ENCODE data around the gene TLE6. TPM values are rescaled to one million over a fixed set of nuclear protein-coding genes. Genes with fewer than 3 reads are reported as not detected.

TLE6 gene
- total and polyA plus RNA-seq, 8 donors: 0.97 to 8.5 (median 1.3) TPM

DNA sequence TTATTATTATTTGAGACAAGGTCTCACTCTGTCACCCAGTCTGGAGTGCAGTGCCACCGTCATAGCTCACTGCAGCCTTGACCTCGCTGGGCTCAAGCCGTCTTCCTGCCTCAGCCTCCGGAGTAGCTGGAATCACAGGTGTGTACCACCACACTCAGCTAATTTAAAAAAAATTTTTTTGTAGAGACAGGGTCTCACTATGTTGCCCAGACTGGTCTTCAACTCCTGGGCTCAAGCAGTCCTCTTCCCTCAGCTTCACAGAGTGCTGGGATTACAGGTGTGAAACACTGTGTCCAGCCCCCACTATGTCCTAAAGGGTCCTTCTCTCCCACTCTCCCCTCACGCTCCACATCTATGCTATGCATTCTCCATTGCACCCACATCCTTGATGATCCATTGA is 60.9 kb downstream of the TLE6 start:
- no peaks in the 10 kb centered on the region for H3K27me3 ChIP-seq
- TF ChIP-seq, protein P1, sequence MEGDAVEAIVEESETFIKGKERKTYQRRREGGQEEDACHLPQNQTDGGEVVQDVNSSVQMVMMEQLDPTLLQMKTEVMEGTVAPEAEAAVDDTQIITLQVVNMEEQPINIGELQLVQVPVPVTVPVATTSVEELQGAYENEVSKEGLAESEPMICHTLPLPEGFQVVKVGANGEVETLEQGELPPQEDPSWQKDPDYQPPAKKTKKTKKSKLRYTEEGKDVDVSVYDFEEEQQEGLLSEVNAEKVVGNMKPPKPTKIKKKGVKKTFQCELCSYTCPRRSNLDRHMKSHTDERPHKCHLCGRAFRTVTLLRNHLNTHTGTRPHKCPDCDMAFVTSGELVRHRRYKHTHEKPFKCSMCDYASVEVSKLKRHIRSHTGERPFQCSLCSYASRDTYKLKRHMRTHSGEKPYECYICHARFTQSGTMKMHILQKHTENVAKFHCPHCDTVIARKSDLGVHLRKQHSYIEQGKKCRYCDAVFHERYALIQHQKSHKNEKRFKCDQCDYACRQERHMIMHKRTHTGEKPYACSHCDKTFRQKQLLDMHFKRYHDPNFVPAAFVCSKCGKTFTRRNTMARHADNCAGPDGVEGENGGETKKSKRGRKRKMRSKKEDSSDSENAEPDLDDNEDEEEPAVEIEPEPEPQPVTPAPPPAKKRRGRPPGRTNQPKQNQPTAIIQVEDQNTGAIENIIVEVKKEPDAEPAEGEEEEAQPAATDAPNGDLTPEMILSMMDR (IDR thresholded peaks at IDR 0.05): no peak
- WGBS, 2 donors: 65 to 71% methylated on average over 5 of the region's 5 CpGs
- intact Hi-C loops (cut with DNase I): no loop called here
- DNase-seq: no peak
- no peak for FAIRE-seq
- no peak overlapping the region for H3K4me3 ChIP-seq
- no peaks in the 10 kb centered on the region for H3K9me3 ChIP-seq
- no peak overlapping the region for H3K27ac ChIP-seq
- H3K4me1 ChIP-seq: peaks cover 0 to 8% (median 0%) of the 10 kb centered on the region in 3 donors
- ATAC-seq: no peak
- no peaks in the 10 kb centered on the region for H3K36me3 ChIP-seq

DNA sequence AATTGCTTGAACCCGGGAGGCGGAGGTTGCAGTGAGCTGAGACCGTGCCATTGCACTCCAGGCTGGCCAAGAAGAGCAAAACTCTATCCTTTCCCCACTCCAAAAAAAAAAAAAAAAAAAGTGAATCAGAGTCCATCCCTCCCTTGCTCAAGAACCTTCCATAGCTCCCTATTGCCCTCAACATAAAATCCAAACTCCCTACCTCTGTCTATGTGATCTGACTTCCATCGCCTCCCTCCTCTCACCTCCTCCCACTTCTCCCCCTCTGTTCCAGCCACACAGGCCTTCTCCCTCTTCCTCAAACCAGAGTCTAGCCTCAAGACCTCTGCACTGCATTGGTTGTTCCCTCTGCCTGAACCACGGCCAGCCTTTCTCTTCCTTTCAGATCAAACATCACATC is 61.8 kb downstream of the TLE6 start:
- intact Hi-C loops (cut with DNase I): no loop called here

DNA sequence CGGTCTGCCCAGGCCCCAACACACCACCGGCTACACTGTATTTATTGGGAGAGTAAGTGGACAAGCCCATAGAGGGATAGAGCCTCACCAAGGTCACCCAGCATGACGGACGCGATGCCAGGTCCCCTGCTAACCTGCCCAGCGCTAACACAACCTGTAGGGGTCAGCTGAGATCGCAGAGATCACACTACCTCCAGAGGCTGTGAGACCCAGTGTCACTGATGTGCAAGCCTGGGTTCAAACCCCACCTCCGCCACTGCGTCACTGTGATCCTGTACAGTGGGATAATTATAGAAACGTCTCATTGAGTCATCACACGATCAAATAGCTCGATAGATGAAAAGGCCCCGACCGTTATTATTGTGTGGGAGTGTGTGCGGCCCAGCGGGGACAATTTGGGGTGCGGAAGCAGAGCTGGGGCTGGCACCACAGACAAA is 62.3 kb downstream of the TLE6 start:
- no peak overlapping the region for H3K27ac ChIP-seq
- H3K27me3 ChIP-seq: no peaks in the 10 kb centered on the region
- no peaks in the 10 kb centered on the region for H3K36me3 ChIP-seq
- WGBS, 2 donors: 44 to 48% methylated on average over 17 of the region's 17 CpGs
- no peak for ATAC-seq
- no peak for FAIRE-seq
- DNase-seq: peak in 4 of 6 donors; percentile 48 to 75 (median 60)
- no peak overlapping the region for H3K4me3 ChIP-seq
- H3K4me1 ChIP-seq: peaks cover 0 to 6% (median 0%) of the 10 kb centered on the region in 3 donors
- TF ChIP-seq, protein P1 (IDR thresholded peaks at IDR 0.05): peak in 1 of 4 donors; percentile 14
- no peaks in the 10 kb centered on the region for H3K9me3 ChIP-seq
- intact Hi-C loops (cut with DNase I): no loop called here

More for the DNA sequence above, 61.8 kb downstream of the TLE6 start:
- WGBS, 2 donors: 75 to 83% methylated on average over 5 of the region's 5 CpGs
- Histone ChIP-seq H3K36me3 (no peaks in the 10 kb centered on the region), H3K4me1 (peaks cover 0 to 8% (median 0%) of the 10 kb centered on the region in 3 donors), H3K4me3 (no peak overlapping the region), H3K27ac (no peak overlapping the region), H3K9me3 (no peaks in the 10 kb centered on the region), H3K27me3 (no peaks in the 10 kb centered on the region)
- TF ChIP-seq, protein P1 (IDR thresholded peaks at IDR 0.05): no peak
- FAIRE-seq (no peak), ATAC-seq (no peak), DNase-seq (no peak)

DNA sequence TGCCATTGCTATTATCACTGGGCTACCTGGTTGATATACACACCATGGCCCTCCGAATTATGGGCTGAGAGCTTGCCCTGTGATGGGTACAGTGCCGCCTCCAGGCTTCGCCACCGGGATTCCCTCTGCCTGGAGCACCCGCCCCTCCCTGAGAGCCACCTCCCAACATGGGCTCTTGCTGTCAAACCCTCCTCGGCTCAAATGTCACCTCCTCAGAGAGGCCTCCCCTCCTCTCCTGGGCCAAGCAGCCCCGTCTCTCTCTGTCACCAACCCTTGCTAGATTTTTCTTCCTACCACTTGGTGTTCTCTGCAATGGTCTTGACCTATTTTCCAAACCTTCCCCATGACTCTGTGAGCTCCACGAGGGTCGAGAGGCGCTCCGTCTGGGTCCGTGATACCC is 64.0 kb downstream of the TLE6 start:
- TF ChIP-seq, protein P1 (IDR thresholded peaks at IDR 0.05): no peak
- ATAC-seq (no peak), FAIRE-seq (no peak), DNase-seq (no peak)
- Histone ChIP-seq H3K4me1 (peaks cover 0 to 4% (median 0%) of the 10 kb centered on the region in 3 donors), H3K4me3 (no peak overlapping the region), H3K27ac (no peak overlapping the region), H3K36me3 (no peaks in the 10 kb centered on the region), H3K27me3 (no peaks in the 10 kb centered on the region), H3K9me3 (no peaks in the 10 kb centered on the region)
- intact Hi-C loops (cut with DNase I): no loop called here
- WGBS, 2 donors: 74 to 88% methylated on average over 12 of the region's 12 CpGs

DNA sequence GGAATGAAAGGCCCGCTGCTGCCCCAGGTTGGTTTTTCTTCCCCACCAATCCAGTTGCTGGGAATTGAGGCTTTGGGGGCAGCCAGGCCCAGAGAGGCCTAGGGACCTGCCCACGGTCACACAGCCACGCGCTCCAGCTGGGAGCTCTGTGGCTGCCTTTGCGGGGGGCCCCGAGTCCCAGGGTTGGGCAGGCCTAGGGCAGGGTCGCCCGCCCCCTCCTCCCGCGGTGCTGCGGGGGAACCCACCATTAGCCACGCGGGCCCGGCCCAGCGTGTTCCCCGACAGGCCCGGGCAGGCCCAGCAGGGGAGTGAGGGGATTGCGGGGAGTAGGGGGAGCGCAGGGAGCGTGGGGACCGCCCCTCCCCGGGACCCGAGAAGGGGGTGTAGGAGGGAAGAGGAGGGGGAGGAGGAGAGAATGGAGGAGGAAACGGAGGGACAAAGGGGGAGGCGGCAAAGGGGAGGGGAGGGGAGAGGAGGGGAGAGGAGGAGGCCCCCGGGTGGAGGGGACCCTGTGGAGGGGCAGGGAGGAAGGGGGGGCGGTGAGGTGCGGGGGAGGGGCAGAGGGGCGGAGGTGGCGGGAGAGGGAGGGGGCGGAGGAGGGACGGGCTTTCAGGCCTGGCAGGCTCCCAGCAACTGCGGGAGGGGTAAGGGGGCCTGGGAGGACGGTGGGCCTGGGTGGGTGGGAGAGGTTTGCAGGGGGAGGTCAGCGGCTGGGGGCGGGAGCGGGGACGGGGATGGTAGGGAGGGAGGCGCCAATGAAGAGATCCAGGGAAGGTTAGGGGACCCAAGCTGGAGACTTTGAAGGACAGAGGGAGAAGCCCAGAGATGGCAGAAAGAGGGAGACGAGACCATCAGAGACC is 64.6 kb downstream of the TLE6 start:
- no peaks in the 10 kb centered on the region for H3K4me1 ChIP-seq
- intact Hi-C loops (cut with DNase I): no loop called here
- FAIRE-seq (no peak), ATAC-seq (no peak), DNase-seq (no peak)
- H3K27ac ChIP-seq: no peak overlapping the region
- WGBS, 2 donors: 41 to 53% methylated on average over 29 to 39 of the region's 40 CpGs
- H3K9me3 ChIP-seq: no peaks in the 10 kb centered on the region
- H3K27me3 ChIP-seq: no peaks in the 10 kb centered on the region
- H3K36me3 ChIP-seq: no peaks in the 10 kb centered on the region
- no peak overlapping the region for H3K4me3 ChIP-seq
- TF ChIP-seq, protein P1 (IDR thresholded peaks at IDR 0.05): no peak
